Heart left ventricle (tissue), 16 donors: ENCODE results near the gene S100B. TPM values are rescaled to one million over a fixed set of nuclear protein-coding genes. Genes with fewer than 3 reads are reported as not detected.

Experiments
- ATAC-seq, 4 donors: fragments of 200-7000 bp; cut with Tn5 transposase; one replicate each; pipeline ENCODE4 v1.9.1; 2020 to 2022; ENCODE audit warnings: moderate library complexity in 4 of 4, mild to moderate bottlenecking in 3 of 4, moderate number of reproducible peaks in 1 of 4
- DNase-seq, 5 donors: peaks; one replicate each; pipeline ENCODE4 v3.0.0-alpha.2; 2020
- H3K27ac ChIP-seq, 12 donors: fragments of 200-600 bp; sonication (generic) in 4 of 12; one replicate each; pipeline versions ENCODE4 v1.5.0 to v1.8.0; 2016 to 2022; ENCODE audit warnings: mild to moderate bottlenecking in 2 of 12
- H3K27me3 ChIP-seq, 9 donors: fragments of 200-600 bp; sonication (generic) in 2 of 9; one replicate each; pipeline versions ENCODE4 v1.5.1 to v1.8.0; 2016 to 2022; ENCODE audit warnings: mild to moderate bottlenecking in 3 of 9
- H3K36me3 ChIP-seq, 9 donors: fragments of 200-600 bp; sonication (generic) in 2 of 9; one replicate each; pipeline versions ENCODE4 v1.5.0 to v1.8.0; 2018 to 2022; ENCODE audit warnings: mild to moderate bottlenecking in 2 of 9
- H3K4me1 ChIP-seq, 12 donors: fragments of 200-600 bp; sonication (generic) in 4 of 12; one replicate each; pipeline versions ENCODE4 v1.5.0 to v1.8.0; 2016 to 2022; ENCODE audit warnings: mild to moderate bottlenecking in 3 of 12
- H3K4me3 ChIP-seq, 12 donors: fragments of 200-600 bp; sonication (generic) in 4 of 12; one replicate each; pipeline versions ENCODE4 v1.5.0 to v1.8.0; 2017 to 2022; ENCODE audit warnings: mild to moderate bottlenecking in 9 of 12, moderate library complexity in 4 of 12
- H3K9me3 ChIP-seq, 12 donors: fragments of 200-600 bp; sonication (generic) in 4 of 12; one replicate each; pipeline versions ENCODE4 v1.5.0 to v1.8.0; 2016 to 2022; ENCODE audit warnings: mild to moderate bottlenecking in 1 of 12
- POLR2A ChIP-seq, 2 donors: fragments of 450-650 bp; IDR thresholded peaks; one replicate each; pipeline ENCODE4 v1.6.1; 2017; ENCODE audit warnings: antibody characterized with exemption in 2 of 2, mild to moderate bottlenecking in 2 of 2, moderate library complexity in 2 of 2
- WGBS, 4 donors: extraction: QIAGEN DNeasy Blood & Tissue Kit in 2 of 4; methylation state at CpG; one replicate each; pipeline versions ENCODE4 v1.1.5 to v1.1.7; 2013 to 2018; 5-methylcytosine and 5-hydroxymethylcytosine counted together
- intact Hi-C, 10 donors: fragments of 100-400 bp; cut with DNase I; formaldehyde crosslinking; loops; one replicate each; pipeline versions ENCODE4 v1.11.1 to v1.14.2; 2022
- polyA plus RNA-seq, 2 donors: library from polyadenylated mRNA; stranded (reverse); fragments of 200-250 nt; gene quantifications; one replicate each; pipeline ENCODE4 v1.2.3, GENCODE V29; 2013
- total RNA-seq, 9 donors: library from RNA; depleted of rRNA in 2 of 9; stranded (reverse); fragments of >200 nt in 2 of 9; fragmentation: NEBNext Ultra II Directional in 3 of 9; extraction: Animal tissue kit (Norgen Biotek cat#: 25700) in 3 of 9; gene quantifications; one replicate each; pipeline versions ENCODE4 v1.1.0 to v1.2.4, GENCODE V29; 2016 to 2023
- TF ChIP-seq, protein P1 (sequence below), 12 donors: fragments of 200-600 bp; sonication (generic) in 4 of 12; IDR thresholded peaks; one replicate each; pipeline versions ENCODE4 v1.5.0 to v1.8.0; 2018 to 2022; ENCODE audit warnings: antibody characterized with exemption in 12 of 12, mild to moderate bottlenecking in 5 of 12
- donor health status: ischemic (EF 13 %, LVEDD 7.1; RV severe dilation, severe dysfunction).
- donor health status: healthy with polysubstance abuse.
- donor health status: DM: no; HTN: yes; CAD: no.
- donor health status: DM: no; HTN: no; CAD: no.
- donor health status: ischemic (EF 25% LVEDD 6.9; RV normal size, moderate dysfunction).
- donor health status: ischemic (EF 25% LVEDD 5.7; RV mildly dilated, moderate dysfunction).
- donor health status: healthy.
- donor health status: DM: yes; HTN: yes; CAD: no.
- donor health status: ischemic (EF 35%, LVEDD 5.7; RV mildly dilated, moderate dysfunction).
- donor health status: nonischemic (EF 11% LVEDD 7.7; RV severe dilation, severe dysfunction).
- donor health status: DM: yes; HTN: yes; CAD: no.
- donor health status: PGD.
- donor health status: ischemic (EF 29% LVEDD 5.4; RV normal size, mild dysfunction).
- donor health status: nonischemic (EF 23%, LVEDD 6.1; RV moderate dilation, normal function).

S100B gene
- total and polyA plus RNA-seq, 11 donors: 0.49 to 36.3 (median 3.3) TPM

- DNase-seq: no peak
- H3K36me3 ChIP-seq: peaks cover 0 to 99% (median 87%) of the 10 kb centered on the region in 9 donors
Observed at GRCh38 chr21:46562472-46562871, 42.4 kb downstream of the S100B start.

DNA sequence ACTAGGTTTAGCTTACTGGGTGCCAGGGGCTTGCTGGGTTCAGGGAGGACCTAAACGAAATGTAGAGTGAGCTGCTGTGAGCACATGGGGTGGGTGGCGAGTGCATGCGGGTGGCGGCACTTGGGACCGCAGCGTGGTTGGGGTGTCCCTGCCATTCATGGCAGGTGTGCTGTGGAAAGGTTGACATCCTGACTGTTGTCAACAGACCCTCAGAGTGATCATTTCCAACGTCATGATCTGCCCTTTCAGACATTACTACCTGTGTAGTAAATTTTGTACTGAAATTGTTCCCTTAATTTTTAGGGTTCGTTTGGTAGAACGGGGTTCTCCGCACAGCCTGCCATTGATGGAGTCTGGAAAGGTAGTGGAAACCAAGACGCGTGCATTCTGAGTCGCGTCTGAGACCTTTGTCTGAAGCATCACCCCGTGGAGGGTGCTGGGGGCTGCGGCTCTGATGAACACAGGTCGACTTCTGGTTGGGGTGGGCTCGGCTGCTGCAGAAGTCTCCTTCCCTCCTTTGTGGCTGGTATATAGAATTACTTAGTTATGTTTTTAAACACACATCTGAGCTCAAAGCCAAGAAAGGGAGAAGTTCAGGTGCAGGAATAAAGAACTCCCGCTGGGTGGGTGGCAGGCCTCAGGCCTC, 43.3 kb downstream of the S100B start:
- no peak for ATAC-seq
- TF ChIP-seq POLR2A (IDR thresholded peaks at IDR 0.05): no peak
- TF ChIP-seq, protein P1, sequence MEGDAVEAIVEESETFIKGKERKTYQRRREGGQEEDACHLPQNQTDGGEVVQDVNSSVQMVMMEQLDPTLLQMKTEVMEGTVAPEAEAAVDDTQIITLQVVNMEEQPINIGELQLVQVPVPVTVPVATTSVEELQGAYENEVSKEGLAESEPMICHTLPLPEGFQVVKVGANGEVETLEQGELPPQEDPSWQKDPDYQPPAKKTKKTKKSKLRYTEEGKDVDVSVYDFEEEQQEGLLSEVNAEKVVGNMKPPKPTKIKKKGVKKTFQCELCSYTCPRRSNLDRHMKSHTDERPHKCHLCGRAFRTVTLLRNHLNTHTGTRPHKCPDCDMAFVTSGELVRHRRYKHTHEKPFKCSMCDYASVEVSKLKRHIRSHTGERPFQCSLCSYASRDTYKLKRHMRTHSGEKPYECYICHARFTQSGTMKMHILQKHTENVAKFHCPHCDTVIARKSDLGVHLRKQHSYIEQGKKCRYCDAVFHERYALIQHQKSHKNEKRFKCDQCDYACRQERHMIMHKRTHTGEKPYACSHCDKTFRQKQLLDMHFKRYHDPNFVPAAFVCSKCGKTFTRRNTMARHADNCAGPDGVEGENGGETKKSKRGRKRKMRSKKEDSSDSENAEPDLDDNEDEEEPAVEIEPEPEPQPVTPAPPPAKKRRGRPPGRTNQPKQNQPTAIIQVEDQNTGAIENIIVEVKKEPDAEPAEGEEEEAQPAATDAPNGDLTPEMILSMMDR (IDR thresholded peaks at IDR 0.05): no peak
- Histone ChIP-seq H3K27ac (no peak overlapping the region), H3K4me1 (peaks cover 3 to 24% (median 13%) of the 10 kb centered on the region in 12 donors), H3K36me3 (peaks cover 0 to 99% (median 87%) of the 10 kb centered on the region in 9 donors), H3K4me3 (no peak overlapping the region), H3K9me3 (no peaks in the 10 kb centered on the region), H3K27me3 (no peaks in the 10 kb centered on the region)
- intact Hi-C loops: no loop called here
- DNase-seq: no peak
- 92 to 95% (median 94%) methylated on average over 19 of the region's 19 CpGs for WGBS, 4 donors

More at GRCh38 chr21:46562472-46562871, 42.4 kb downstream of the S100B start:
- TF ChIP-seq POLR2A (IDR thresholded peaks at IDR 0.05): no peak
- TF ChIP-seq, protein P1 (IDR thresholded peaks at IDR 0.05): no peak
- no peak overlapping the region for H3K4me3 ChIP-seq
- peaks cover 3 to 25% (median 13%) of the 10 kb centered on the region in 12 donors for H3K4me1 ChIP-seq
- no peak overlapping the region for H3K27ac ChIP-seq
- H3K27me3 ChIP-seq: no peaks in the 10 kb centered on the region
- no peaks in the 10 kb centered on the region for H3K9me3 ChIP-seq
- WGBS, 4 donors: 85 to 95% (median 89%) methylated on average over 9 to 10 of the region's 10 CpGs
- intact Hi-C loops: no loop called here
- no peak for ATAC-seq

DNA sequence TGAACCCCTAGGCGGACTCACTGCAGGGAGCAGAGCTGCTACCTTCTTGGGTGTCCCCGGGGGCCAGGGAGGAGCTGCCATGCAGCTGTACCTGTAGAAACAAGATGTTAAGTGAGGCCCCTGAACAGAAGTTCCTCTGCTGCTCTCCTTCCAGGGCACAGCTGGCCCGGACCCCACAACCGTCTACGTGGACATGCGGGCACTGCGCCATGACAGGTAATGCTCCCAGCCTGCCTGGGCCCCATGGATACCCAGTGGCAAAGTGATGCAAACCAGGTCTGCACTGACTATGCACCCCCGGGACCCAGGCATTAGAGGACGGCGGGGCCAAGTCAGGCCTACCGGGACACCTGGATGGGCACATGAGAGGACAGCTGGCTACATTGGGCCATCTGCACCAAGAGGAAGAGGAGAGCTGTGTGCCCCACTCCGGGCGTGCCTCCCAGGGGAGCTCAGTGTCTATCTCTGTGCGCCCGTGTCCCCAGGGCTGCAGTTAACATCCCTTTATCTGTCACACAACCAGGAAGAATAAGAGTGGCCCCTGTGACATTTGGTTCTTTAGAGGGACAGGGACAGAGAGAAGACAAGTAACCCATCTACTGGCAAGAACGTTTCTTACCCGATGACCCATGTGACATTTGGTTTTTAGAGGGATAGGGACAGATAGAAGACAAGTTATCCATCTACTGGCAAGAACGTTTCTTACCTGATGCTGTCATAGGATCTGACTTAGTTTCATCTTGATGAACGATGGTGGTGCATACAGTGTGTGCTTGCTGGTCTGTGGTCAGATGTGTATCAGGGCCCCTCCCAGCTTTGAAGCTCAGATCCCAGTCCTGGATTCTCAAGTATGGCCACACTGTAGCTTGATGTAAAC, 44.1 kb downstream of the S100B start:
- peaks cover 0 to 99% (median 89%) of the 10 kb centered on the region in 9 donors for H3K36me3 ChIP-seq
- TF ChIP-seq, protein P1 (IDR thresholded peaks at IDR 0.05): no peak
- no peak for TF ChIP-seq POLR2A (IDR thresholded peaks at IDR 0.05)
- intact Hi-C loops: no loop called here
- DNase-seq (peak in 1 of 5 donors; percentile 25), ATAC-seq (no peak)
- peak overlapping the region in 1 of 12 donors; percentile 86 for H3K27ac ChIP-seq
- no peak overlapping the region for H3K4me3 ChIP-seq
- no peaks in the 10 kb centered on the region for H3K27me3 ChIP-seq
- H3K9me3 ChIP-seq: no peaks in the 10 kb centered on the region
- peaks cover 3 to 23% (median 13%) of the 10 kb centered on the region in 12 donors for H3K4me1 ChIP-seq
- WGBS, 4 donors: 88 to 92% (median 90%) methylated on average over 15 to 19 of the region's 19 CpGs
